NCI-H1092 (cell line): ENCODE results near the gene TMEM248.
"Not testable (repeated sequence)": the region's sequence is repeated elsewhere in the genome, so short reads cannot be mapped to it uniquely, and the experiment has no call there.

ENCODE experiments used
- DNase-seq: peaks from one replicate; lab custom pipeline; 2025; lab: John Stamatoyannopoulos, UW

Gene TMEM248

DNA sequence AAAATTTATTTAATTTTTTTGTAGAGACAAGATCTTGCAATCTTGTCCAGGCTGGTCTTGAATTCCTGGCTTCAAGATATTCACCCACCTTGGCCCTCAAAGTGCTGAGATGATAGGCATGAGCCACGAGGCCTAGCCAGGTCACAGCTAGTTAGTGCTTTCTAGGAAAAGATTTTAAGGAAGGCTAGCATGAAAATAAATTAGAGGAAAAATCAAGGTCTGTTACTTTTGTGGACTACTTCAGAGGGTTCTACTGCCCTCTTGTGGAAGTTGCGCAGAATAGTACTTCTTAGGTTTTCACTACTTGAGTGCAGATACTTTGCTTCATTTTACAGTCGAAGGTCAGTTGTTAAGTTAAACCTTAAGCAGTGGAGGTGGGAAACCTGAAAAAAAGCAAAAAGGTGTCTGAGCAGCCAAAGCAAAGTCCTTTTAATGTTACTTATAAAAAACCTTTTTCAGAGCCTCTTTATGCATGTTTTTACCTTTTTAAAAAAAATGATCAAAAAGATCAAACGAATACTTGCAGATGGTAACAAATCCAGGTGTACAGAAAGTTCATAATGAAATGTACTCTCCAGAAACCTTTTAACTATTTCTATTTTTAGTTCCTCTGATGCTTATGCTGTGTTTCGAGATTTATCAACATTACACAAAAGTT lies 79.7 kb downstream of the TMEM248 start:
- DNase-seq: not testable (repeated sequence)

DNA sequence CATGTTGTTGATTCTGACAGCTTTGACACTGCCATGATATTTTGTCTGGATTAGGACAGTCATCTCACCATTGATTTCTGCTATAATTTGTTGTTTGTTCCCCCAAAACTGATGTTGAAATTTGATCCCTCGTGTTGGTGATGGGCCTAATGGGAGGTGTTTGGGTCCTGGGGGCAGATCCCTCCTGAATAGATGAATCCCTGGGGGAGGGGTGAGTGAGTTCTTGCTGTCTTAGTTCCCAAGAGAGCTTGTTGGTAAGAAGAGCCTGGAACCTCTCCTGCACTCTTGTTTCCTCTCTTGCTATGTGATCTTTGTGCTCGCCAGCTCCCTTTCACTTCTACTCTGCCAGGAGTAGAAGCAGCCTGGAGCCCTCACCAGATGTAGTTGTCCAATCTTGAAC lies 83.1 kb downstream of the TMEM248 start:
- DNase-seq: not testable (repeated sequence)

DNA sequence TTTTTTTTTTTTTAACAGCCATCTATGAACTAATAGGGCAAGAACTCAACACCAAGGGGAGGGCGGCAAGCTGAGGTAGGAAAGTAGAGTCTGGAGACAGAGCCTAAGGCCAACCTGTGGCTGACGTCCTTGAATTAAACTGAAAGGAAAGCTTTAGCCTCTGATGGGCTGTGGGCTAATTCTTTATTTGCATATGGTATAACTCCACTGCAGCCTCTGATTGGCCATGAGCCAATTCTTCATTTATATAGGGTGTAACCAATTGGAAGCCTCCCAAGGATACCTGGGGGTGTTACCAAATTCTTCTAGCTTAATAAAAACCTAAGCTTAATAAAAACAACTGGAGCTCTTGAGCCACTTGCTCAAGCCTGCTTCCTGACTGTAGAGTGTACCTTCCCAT lies 85.9 kb downstream of the TMEM248 start:
- no peak for DNase-seq
